Ascending aorta (tissue), 2 donors: ENCODE data around the gene ERMARD. TPM values are rescaled to one million over a fixed set of nuclear protein-coding genes. Genes with fewer than 3 reads are reported as not detected.

Source experiments
- DNase-seq, 2 donors: peaks; one replicate each; pipeline ENCODE4 v3.0.0-alpha.2; 2019; ENCODE audit warnings: low spot score in 2 of 2
- H3K27ac ChIP-seq, 2 donors: fragments of 200-600 bp; sonication (generic); one replicate each; pipeline ENCODE4 v1.5.1; 2016 to 2017; ENCODE audit warnings: mild to moderate bottlenecking in 1 of 2
- H3K27me3 ChIP-seq: fragments of 200-600 bp; sonication (generic); one replicate; pipeline ENCODE4 v1.5.1; 2017
- H3K36me3 ChIP-seq, 2 donors: fragments of 200-600 bp; sonication (generic); one replicate each; pipeline ENCODE4 v1.5.1; 2016
- H3K4me1 ChIP-seq, 2 donors: fragments of 200-600 bp; sonication (generic); one replicate each; pipeline ENCODE4 v1.5.1; 2016 to 2017; ENCODE audit warnings: mild to moderate bottlenecking in 1 of 2
- H3K4me3 ChIP-seq, 2 donors: fragments of 200-600 bp; sonication (generic); one replicate each; pipeline ENCODE4 v1.5.1; 2016 to 2017; ENCODE audit warnings: mild to moderate bottlenecking in 1 of 2
- H3K9me3 ChIP-seq, 2 donors: fragments of 200-600 bp; sonication (generic); one replicate each; pipeline ENCODE4 v1.5.1; 2016
- CTCF ChIP-seq, 3 experiments: fragments of 200-600 bp in 2 of 3; fragments of 450-650 bp in 1 of 3; sonication (generic) in 2 of 3; IDR thresholded peaks; one replicate each; pipeline ENCODE4 v1.5.1; 2016 to 2019; ENCODE audit warnings: antibody characterized with exemption in 3 of 3, mild to moderate bottlenecking in 1 of 3, moderate library complexity in 1 of 3
- intact Hi-C: fragments of 100-400 bp; cut with DNase I; formaldehyde crosslinking; loops from one replicate; pipeline ENCODE4 v1.15.1; 2023
- total RNA-seq: library from RNA; depleted of rRNA; stranded (reverse); fragments of >200 nt; gene quantifications from one replicate; pipeline ENCODE4 v1.1.0, GENCODE V29; 2016

ERMARD gene
- total RNA-seq, 1 donor from 2014 or later, result 4.0 TPM

DNA sequence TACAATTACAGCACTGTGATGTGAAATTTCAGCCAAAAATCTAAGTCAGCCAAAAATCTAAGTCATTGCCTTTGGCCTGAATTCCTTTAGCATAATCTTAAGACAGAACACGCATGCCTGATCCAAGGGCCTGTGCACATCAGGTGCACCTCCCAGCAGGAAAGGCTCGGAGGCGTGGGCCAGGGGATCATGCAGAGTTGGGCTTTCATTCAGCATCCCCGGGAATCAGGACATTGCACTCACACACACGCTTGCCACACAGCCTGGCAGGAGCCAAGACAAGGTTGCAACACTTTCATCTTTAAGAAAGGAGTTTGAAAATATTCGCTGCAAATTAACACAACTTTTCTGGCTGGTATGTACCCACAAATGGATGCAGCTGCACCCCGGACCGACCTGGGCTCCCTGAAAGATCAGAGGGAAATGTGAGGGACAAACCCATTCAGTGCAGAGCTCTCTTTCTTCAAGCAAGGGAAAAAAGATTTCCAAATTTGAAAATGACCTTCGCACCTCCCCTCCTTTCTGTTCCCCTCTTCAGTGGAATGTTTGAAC lies 48.8 kb downstream of the ERMARD start:
- Histone ChIP-seq H3K27me3 (no peaks in the 10 kb centered on the region), H3K4me3 (no peak overlapping the region), H3K9me3 (no peaks in the 10 kb centered on the region), H3K36me3 (no peaks in the 10 kb centered on the region), H3K27ac (no peak overlapping the region), H3K4me1 (no peaks in the 10 kb centered on the region)
- intact Hi-C loops, result no loop called here
- DNase-seq, result peak in 1 of 2 donors; percentile 31
- no peak for TF ChIP-seq CTCF (IDR thresholded peaks at IDR 0.05)

DNA sequence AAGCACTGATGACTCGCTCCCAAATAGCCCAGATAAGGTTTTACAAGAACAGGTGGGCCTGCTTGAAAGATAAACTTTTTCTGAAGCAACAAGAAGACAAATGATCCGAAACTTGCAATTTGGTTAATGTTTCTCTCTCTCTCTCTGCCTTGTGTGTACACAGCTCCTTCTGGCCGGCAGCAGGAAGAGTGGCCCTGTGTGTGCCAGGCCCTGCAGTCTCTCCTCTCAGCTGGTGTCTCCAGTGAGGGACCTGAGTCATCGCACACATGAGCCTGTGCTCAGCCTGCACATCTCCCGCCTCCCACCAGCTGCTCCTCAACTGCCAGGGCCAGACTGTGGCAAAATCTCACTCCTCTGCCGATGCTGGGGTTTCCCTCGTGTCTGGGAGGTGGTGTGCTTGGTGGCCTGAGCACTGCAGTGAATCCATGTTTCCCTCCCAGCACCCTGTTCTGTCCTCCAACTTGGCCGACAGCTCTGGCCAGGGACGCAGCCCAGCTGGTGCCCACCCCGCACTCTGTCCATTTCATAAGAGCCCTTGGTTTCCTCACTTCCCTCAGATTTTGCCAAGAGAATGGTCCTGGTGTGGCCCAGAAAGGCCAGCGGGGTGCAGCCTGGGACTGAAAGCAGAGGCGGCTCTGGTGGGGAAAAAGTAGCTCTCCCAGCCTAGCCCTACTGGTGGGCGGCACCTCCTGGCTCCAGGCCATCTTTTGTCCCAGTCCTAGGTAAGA lies 49.4 kb downstream of the ERMARD start:
- H3K27ac ChIP-seq, result no peak overlapping the region
- no peak for TF ChIP-seq CTCF (IDR thresholded peaks at IDR 0.05)
- H3K36me3 ChIP-seq, result no peaks in the 10 kb centered on the region
- H3K9me3 ChIP-seq, result no peaks in the 10 kb centered on the region
- H3K4me1 ChIP-seq, result no peaks in the 10 kb centered on the region
- peak in 1 of 2 donors; percentile 58 for DNase-seq
- H3K4me3 ChIP-seq, result no peak overlapping the region
- intact Hi-C loops, result no loop called here
- no peaks in the 10 kb centered on the region for H3K27me3 ChIP-seq

GRCh38 chr6:169801396-169802160 lies 50.2 kb downstream of the ERMARD start:
- peak in 1 of 2 donors; percentile 28 for DNase-seq
- intact Hi-C loops, result no loop called here
- H3K9me3 ChIP-seq, result no peaks in the 10 kb centered on the region
- H3K36me3 ChIP-seq, result no peaks in the 10 kb centered on the region
- no peaks in the 10 kb centered on the region for H3K4me1 ChIP-seq
- no peaks in the 10 kb centered on the region for H3K27me3 ChIP-seq
- H3K27ac ChIP-seq, result no peak overlapping the region
- H3K4me3 ChIP-seq, result no peak overlapping the region
- no peak for TF ChIP-seq CTCF (IDR thresholded peaks at IDR 0.05)

GRCh38 chr6:169802790-169803189 lies 51.4 kb downstream of the ERMARD start:
- intact Hi-C loops, result no loop called here
- no peak for DNase-seq
- Histone ChIP-seq H3K27ac (no peak overlapping the region), H3K4me1 (no peaks in the 10 kb centered on the region), H3K4me3 (no peak overlapping the region), H3K36me3 (no peaks in the 10 kb centered on the region), H3K9me3 (no peaks in the 10 kb centered on the region), H3K27me3 (no peaks in the 10 kb centered on the region)
- no peak for TF ChIP-seq CTCF (IDR thresholded peaks at IDR 0.05)

DNA sequence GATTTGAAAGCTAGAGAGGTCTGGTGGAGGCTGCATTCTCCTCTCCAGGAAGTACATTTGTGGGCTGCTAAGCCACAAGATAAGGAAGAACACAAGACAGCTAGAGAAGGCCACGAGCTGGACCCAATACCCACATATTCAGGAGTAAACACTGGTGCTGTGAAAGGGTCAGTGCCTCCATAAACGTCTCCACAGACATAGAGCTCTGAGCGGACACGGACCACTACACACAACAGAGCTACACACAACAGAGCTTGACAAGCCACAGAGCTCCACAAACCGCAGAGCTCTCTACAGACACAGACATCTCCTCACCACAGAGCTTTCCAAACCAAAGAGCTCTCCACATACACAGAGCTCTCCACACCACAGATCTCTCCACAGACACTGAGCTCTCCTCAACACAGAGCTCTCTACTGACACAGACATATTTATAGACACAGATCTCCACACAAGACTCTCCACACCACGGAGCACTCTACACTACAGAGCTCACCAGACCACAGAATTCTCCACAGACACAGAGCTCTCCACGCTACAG lies 51.9 kb downstream of the ERMARD start:
- no peaks in the 10 kb centered on the region for H3K36me3 ChIP-seq
- H3K9me3 ChIP-seq, result no peaks in the 10 kb centered on the region
- intact Hi-C loops, result no loop called here
- H3K4me1 ChIP-seq, result no peaks in the 10 kb centered on the region
- no peak for TF ChIP-seq CTCF (IDR thresholded peaks at IDR 0.05)
- peak in 1 of 2 donors; percentile 16 for DNase-seq
- no peak overlapping the region for H3K27ac ChIP-seq
- no peak overlapping the region for H3K4me3 ChIP-seq
- H3K27me3 ChIP-seq, result no peaks in the 10 kb centered on the region
